Endothelial cell (in vitro differentiated cells): ENCODE data around the gene RPS6KB2. TPM values are rescaled to one million over a fixed set of nuclear protein-coding genes. Genes with fewer than 3 reads are reported as not detected.
A peak's percentile ranks its signal among the peaks of the same experiment; 100 is the strongest.
"Not testable (repeated sequence)": the region's sequence is repeated elsewhere in the genome, so short reads cannot be mapped to it uniquely, and the experiment has no call there.

Experiments
- DNase-seq: peaks from one replicate; pipeline ENCODE4 v3.0.0; 2021; ENCODE audit warnings: low spot score
- H3K27ac Mint-ChIP-seq: one replicate; pipeline ENCODE4 v1.8.0; 2021; ENCODE audit warnings: mixed read lengths, inconsistent platforms; ENCODE audit not compliant: unreplicated experiment
- H3K27me3 Mint-ChIP-seq: one replicate; pipeline ENCODE4 v1.8.0; 2021; ENCODE audit warnings: mild to moderate bottlenecking, moderate library complexity, mixed read lengths, inconsistent platforms; ENCODE audit not compliant: unreplicated experiment
- H3K36me3 Mint-ChIP-seq: one replicate; pipeline ENCODE4 v1.8.0; 2021; ENCODE audit warnings: mild to moderate bottlenecking, low read depth, mixed read lengths, inconsistent platforms; ENCODE audit not compliant: unreplicated experiment
- H3K4me1 Mint-ChIP-seq: one replicate; pipeline ENCODE4 v1.8.0; 2021; ENCODE audit warnings: mild to moderate bottlenecking, mixed read lengths, inconsistent platforms; ENCODE audit not compliant: unreplicated experiment
- H3K4me3 Mint-ChIP-seq: one replicate; pipeline ENCODE4 v1.8.0; 2021; ENCODE audit warnings: mild to moderate bottlenecking, mixed read lengths, inconsistent platforms; ENCODE audit not compliant: unreplicated experiment
- H3K9me3 Mint-ChIP-seq: one replicate; pipeline ENCODE4 v1.8.0; 2021; ENCODE audit warnings: mixed read lengths, inconsistent platforms; ENCODE audit not compliant: unreplicated experiment
- CTCF ChIP-seq: fragments of 200-600 bp; sonication (generic); IDR thresholded peaks from one replicate; pipeline ENCODE4 v1.5.0; 2021; ENCODE audit warnings: antibody characterized with exemption; ENCODE audit not compliant: unreplicated experiment
- total RNA-seq: library from RNA; stranded (reverse); fragmentation: NEBNext Ultra II Directional; extraction: Animal tissue kit (Norgen Biotek cat#: 25700); gene quantifications from one replicate; pipeline ENCODE4 v1.2.1, GENCODE V29; 2021; ENCODE audit not compliant: unreplicated experiment

The RPS6KB2 gene
- total RNA-seq, 1 donor from 2014 or later, result 44.2 TPM

- H3K4me3 Mint-ChIP-seq, result peak overlapping the region; percentile 52
- TF ChIP-seq CTCF, result no peak
These were observed 5.4 kb upstream of the RPS6KB2 start for GRCh38 chr11:67422891-67423290.

GRCh38 chr11:67423466-67423865, 4.8 kb upstream of the RPS6KB2 start:
- H3K4me3 Mint-ChIP-seq, result no peak overlapping the region
- no peaks in the 10 kb centered on the region for H3K4me1 Mint-ChIP-seq
- no peak for DNase-seq

More at GRCh38 chr11:67422891-67423290, 5.4 kb upstream of the RPS6KB2 start:
- H3K36me3 Mint-ChIP-seq, result no peaks in the 10 kb centered on the region
- no peak overlapping the region for H3K27ac Mint-ChIP-seq
- no peak for DNase-seq
- H3K4me1 Mint-ChIP-seq, result no peaks in the 10 kb centered on the region
- H3K9me3 Mint-ChIP-seq, result no peaks in the 10 kb centered on the region
- H3K27me3 Mint-ChIP-seq, result peaks cover 15% of the 10 kb centered on the region

GRCh38 chr11:67423891-67424613, 4.2 kb upstream of the RPS6KB2 start:
- no peak for DNase-seq
- no peak overlapping the region for H3K27ac Mint-ChIP-seq
- no peak for TF ChIP-seq CTCF
- H3K36me3 Mint-ChIP-seq, result no peaks in the 10 kb centered on the region
- H3K9me3 Mint-ChIP-seq, result no peaks in the 10 kb centered on the region
- no peak overlapping the region for H3K4me3 Mint-ChIP-seq
- H3K4me1 Mint-ChIP-seq, result peaks cover 3% of the 10 kb centered on the region
- peaks cover 17% of the 10 kb centered on the region for H3K27me3 Mint-ChIP-seq

More at GRCh38 chr11:67423466-67423865, 4.8 kb upstream of the RPS6KB2 start:
- Mint-ChIP-seq H3K9me3 (no peaks in the 10 kb centered on the region), H3K36me3 (no peaks in the 10 kb centered on the region), H3K27me3 (peaks cover 15% of the 10 kb centered on the region), H3K27ac (no peak overlapping the region)
- TF ChIP-seq CTCF, result no peak

- Mint-ChIP-seq H3K27me3 (peaks cover 17% of the 10 kb centered on the region), H3K27ac (peak overlapping the region; percentile 42)
- not testable (repeated sequence) for H3K9me3 Mint-ChIP-seq
These were observed 882 bp upstream of the RPS6KB2 start for GRCh38 chr11:67427364-67427859.

GRCh38 chr11:67429038-67429668, 859 bp downstream of the RPS6KB2 start:
- no peak overlapping the region for H3K27ac Mint-ChIP-seq
- peaks cover 10% of the 10 kb centered on the region for H3K36me3 Mint-ChIP-seq
- peak overlapping the region; percentile 99 for H3K4me3 Mint-ChIP-seq
- peaks cover 3% of the 10 kb centered on the region for H3K4me1 Mint-ChIP-seq
- H3K27me3 Mint-ChIP-seq, result peaks cover 17% of the 10 kb centered on the region
- no peaks in the 10 kb centered on the region for H3K9me3 Mint-ChIP-seq
- no peak for DNase-seq
- no peak for TF ChIP-seq CTCF

More at GRCh38 chr11:67427364-67427859, 882 bp upstream of the RPS6KB2 start:
- not testable (repeated sequence) for H3K4me1 Mint-ChIP-seq, DNase-seq
- Mint-ChIP-seq H3K4me3 (peak overlapping the region; percentile 99), H3K36me3 (peaks cover 10% of the 10 kb centered on the region)
